Left ventricle myocardium inferior (tissue), 1 donor: ENCODE measurements around the gene IL12RB1. TPM values are rescaled to one million over a fixed set of nuclear protein-coding genes. Genes with fewer than 3 reads are reported as not detected.

Experiments
- DNase-seq: peaks from one replicate; pipeline ENCODE4 v3.0.0-alpha.2; 2020
- H3K27ac ChIP-seq: fragments of 200-600 bp; replicated peaks from 2 replicates; pipeline ENCODE4 v1.8.0; 2021
- H3K27me3 ChIP-seq: fragments of 200-600 bp; 2 replicates; pipeline ENCODE4 v1.8.0; 2021; ENCODE audit warnings: low read depth
- H3K36me3 ChIP-seq: fragments of 200-600 bp; 2 replicates; pipeline ENCODE4 v1.8.0; 2021
- H3K4me1 ChIP-seq: fragments of 200-600 bp; 2 replicates; pipeline ENCODE4 v1.8.0; 2021
- H3K4me3 ChIP-seq: fragments of 200-600 bp; 2 replicates; pipeline ENCODE4 v1.8.0; 2021; ENCODE audit warnings: mild to moderate bottlenecking, moderate library complexity
- H3K9me3 ChIP-seq: fragments of 200-600 bp; replicated peaks from 2 replicates; pipeline ENCODE4 v1.8.0; 2021
- intact Hi-C: fragments of 100-400 bp; cut with micrococcal nuclease; formaldehyde crosslinking; loops from one replicate; pipeline ENCODE4 v1.11.0; 2022
- total RNA-seq: library from RNA; stranded (reverse); fragmentation: NEBNext Ultra II Directional; extraction: Animal tissue kit (Norgen Biotek cat#: 25700); gene quantifications from one replicate; pipeline ENCODE4 v1.2.1, GENCODE V29; 2021
- TF ChIP-seq, protein P1 (sequence below): fragments of 200-600 bp; IDR thresholded peaks from 2 replicates; pipeline ENCODE4 v1.8.0; 2021; ENCODE audit warnings: antibody characterized with exemption, mild to moderate bottlenecking, borderline replicate concordance
- donor health status: DM: no; HTN: yes; CAD: no; lungs with severe emphysema.

Gene IL12RB1
- total RNA-seq, 1 donor from 2014 or later: 0.44 TPM

GRCh38 chr19:18055967-18056366, 30.8 kb downstream of the IL12RB1 start:
- Histone ChIP-seq H3K4me3 (no peak overlapping the region), H3K36me3 (no peaks in the 10 kb centered on the region), H3K27ac (no peak overlapping the region), H3K9me3 (no peaks in the 10 kb centered on the region), H3K4me1 (peaks cover 30% of the 10 kb centered on the region), H3K27me3 (no peaks in the 10 kb centered on the region)
- DNase-seq: no peak
- TF ChIP-seq, protein P1, sequence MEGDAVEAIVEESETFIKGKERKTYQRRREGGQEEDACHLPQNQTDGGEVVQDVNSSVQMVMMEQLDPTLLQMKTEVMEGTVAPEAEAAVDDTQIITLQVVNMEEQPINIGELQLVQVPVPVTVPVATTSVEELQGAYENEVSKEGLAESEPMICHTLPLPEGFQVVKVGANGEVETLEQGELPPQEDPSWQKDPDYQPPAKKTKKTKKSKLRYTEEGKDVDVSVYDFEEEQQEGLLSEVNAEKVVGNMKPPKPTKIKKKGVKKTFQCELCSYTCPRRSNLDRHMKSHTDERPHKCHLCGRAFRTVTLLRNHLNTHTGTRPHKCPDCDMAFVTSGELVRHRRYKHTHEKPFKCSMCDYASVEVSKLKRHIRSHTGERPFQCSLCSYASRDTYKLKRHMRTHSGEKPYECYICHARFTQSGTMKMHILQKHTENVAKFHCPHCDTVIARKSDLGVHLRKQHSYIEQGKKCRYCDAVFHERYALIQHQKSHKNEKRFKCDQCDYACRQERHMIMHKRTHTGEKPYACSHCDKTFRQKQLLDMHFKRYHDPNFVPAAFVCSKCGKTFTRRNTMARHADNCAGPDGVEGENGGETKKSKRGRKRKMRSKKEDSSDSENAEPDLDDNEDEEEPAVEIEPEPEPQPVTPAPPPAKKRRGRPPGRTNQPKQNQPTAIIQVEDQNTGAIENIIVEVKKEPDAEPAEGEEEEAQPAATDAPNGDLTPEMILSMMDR: no peak
- intact Hi-C loops: no loop called here

DNA sequence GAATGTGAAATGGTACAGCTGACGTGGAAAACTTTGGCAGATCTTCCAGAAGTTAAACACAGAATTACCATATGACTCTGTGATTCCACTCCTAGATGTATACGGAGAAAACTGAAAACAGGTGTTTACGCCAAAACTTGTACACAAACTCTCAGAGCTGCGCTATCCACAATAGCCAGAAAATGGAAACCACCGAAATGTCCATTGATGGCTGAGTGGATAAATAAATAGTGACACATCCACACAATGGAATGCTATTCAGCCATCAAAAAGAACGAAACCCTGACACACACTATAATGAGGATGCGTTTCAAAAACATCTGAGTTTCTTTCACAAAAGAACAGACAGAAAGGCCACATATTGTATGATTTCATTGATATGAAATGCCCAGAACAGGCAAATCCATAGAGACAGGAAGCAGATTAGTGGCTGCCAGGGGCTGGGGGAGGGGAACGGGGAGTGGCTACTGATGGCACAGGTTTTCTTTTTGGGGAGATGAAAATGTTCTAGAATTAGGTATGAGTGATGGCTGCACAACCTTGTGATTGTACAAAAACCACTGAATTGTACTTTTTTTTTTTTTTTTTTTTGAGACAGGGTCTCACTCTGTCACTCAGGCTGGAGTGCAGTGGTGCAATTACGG, 33.0 kb downstream of the IL12RB1 start:
- Histone ChIP-seq H3K9me3 (no peaks in the 10 kb centered on the region), H3K27ac (peak overlapping the region; percentile 88), H3K27me3 (no peaks in the 10 kb centered on the region), H3K4me1 (peaks cover 50% of the 10 kb centered on the region), H3K4me3 (no peak overlapping the region), H3K36me3 (no peaks in the 10 kb centered on the region)
- TF ChIP-seq, protein P1: no peak
- DNase-seq: no peak
- intact Hi-C loops: no loop called here

DNA sequence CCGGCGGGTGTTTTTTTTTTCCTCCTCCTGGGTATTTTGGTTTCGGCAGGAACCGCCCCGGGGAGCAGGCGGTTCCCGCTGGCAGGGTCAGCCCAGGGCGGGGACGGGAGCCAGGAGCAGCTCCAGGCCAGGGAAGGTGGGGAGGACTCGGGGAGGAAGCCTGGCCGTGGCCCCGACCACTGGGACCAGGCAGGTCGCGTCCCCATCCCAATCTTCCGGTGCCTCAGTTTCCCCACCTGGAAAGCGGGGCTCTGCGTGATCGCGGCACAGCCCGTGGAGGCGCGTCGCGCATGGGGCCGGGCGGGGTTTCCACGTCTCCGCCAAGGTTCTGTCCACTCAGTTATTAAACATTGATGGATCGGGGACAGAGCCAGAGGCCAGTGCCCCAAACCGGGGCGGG, 34.8 kb downstream of the IL12RB1 start:
- Histone ChIP-seq H3K36me3 (no peaks in the 10 kb centered on the region), H3K27me3 (no peaks in the 10 kb centered on the region), H3K27ac (peak overlapping the region; percentile 88), H3K4me3 (peak overlapping the region; percentile 50), H3K9me3 (no peaks in the 10 kb centered on the region), H3K4me1 (peaks cover 43% of the 10 kb centered on the region)
- intact Hi-C loops: no loop called here
- peak; percentile 67 for DNase-seq
- TF ChIP-seq, protein P1: no peak

GRCh38 chr19:18049385-18049784, 37.3 kb downstream of the IL12RB1 start:
- Histone ChIP-seq H3K36me3 (no peaks in the 10 kb centered on the region), H3K4me1 (peaks cover 62% of the 10 kb centered on the region), H3K27me3 (no peaks in the 10 kb centered on the region), H3K4me3 (no peak overlapping the region), H3K27ac (peak overlapping the region; percentile 88), H3K9me3 (no peaks in the 10 kb centered on the region)
- TF ChIP-seq, protein P1: no peak
- peak; percentile 96 for DNase-seq
- intact Hi-C loops: loop anchor here (5.0 kb wide), 1 partner anchor 42 kb away; the partner anchor contains the start of gene ARRDC2

GRCh38 chr19:18046059-18046718, 40.5 kb downstream of the IL12RB1 start:
- no peak for DNase-seq
- peaks cover 52% of the 10 kb centered on the region for H3K4me1 ChIP-seq
- no peaks in the 10 kb centered on the region for H3K36me3 ChIP-seq

More at GRCh38 chr19:18046059-18046718, 40.5 kb downstream of the IL12RB1 start:
- H3K4me3 ChIP-seq: no peak overlapping the region
- intact Hi-C loops: loop anchor here (5.0 kb wide), 1 partner anchor 39 kb away; the partner anchor contains the start of gene ARRDC2
- peaks cover 4% of the 10 kb centered on the region for H3K9me3 ChIP-seq
- TF ChIP-seq, protein P1: no peak
- no peaks in the 10 kb centered on the region for H3K27me3 ChIP-seq
- peak overlapping the region; percentile 88 for H3K27ac ChIP-seq
